Measurements from ENCODE around the gene CTSA.
"Not testable (repeated sequence)": the region's sequence is repeated elsewhere in the genome, so short reads cannot be mapped to it uniquely, and the experiment has no call there.

The CTSA gene

GRCh38 chr20:45867136-45867818 is 23.9 kb upstream of the CTSA start:
- DNase-seq, result no peak

- DNase-seq, result no peak
Measured at GRCh38 chr20:45867819-45868176, 23.3 kb upstream of the CTSA start.

- no peak for DNase-seq
Measured at GRCh38 chr20:45872626-45873025, 18.5 kb upstream of the CTSA start.

DNA sequence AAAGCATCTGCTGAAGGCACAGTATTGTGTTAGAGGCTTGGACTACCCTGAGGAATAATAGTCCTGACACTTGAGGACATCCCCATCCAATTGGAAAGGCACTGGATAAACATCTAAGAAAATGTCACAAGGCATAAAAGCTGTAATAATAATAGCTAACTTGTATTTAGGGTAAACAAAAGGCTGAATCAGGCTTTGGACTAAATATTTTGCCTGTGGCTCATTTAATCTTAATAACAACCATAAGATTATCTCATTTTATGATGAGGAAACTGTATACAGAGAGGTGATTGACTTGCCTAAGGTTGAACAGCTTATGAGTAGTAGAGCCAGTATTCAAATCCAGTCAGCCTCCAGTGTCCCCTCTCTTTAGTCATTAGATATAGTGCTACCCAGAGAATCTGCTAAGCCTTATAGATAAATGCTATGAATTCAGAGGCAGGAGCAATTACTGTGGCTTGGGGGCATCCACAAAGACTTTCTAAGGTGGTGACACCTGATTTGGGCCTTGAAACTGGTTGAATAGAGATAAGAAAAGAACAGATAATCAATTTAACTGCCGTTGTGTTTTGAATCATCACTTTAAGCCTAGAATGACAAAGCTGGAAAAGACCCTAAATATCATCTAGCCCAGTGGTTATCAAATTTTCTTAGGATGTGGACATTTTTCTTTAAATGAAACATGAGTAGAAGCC is 17.6 kb upstream of the CTSA start:
- no peak for DNase-seq

GRCh38 chr20:45874104-45874481 is 17.0 kb upstream of the CTSA start:
- not testable (repeated sequence) for DNase-seq

DNA sequence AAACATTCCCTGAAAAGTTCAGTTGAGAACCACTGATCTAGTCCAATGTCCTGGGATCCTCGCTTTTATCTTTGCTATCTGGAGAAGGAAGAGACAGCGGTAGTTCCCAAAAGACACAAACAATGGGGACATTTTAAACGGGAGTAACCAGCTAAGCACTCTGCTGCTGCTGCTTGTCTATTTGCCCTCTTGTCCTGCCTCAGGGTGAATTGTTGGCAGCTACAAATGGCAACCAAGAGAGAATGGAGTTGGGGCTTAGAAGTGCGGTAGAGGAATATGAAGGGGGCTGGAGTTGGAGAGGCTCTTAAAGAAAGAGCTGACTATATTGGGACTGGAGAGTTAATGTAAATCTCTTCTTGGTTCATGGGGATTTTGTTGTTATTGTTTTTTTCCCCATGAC is 16.6 kb upstream of the CTSA start:
- no peak for DNase-seq

DNA sequence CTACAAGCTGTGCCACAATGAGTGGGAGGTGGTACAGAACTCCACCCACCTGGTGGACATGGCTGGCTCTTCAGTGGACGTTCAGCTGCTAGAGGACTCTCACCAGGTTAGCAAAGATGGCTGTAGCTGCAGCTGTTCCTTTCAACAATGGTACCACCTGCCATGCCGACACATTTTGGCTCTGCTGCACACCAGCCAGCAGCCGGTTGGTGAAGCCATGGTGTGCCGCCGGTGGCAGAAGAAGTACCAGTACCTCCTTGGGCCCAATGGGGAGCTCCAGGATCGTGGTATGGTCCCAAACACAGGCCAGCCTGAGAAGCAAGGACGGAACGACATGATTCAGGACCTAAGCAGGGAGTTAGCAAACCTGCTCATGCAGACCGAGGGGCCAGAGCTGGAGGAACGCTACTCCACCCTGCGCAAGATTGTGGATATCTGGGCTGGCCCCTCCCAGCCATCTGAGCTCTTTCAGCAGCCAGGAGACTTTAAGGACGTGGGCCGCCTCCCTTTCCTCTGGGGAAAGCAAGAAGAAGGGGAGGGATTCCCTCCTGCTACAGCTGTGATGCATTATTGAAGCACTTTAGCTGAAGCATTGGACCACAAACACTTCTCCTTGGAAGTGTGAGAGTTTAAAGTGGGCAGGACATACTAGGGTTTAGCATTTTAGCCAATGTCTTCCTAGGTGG is 12.9 kb upstream of the CTSA start:
- no peak for DNase-seq

- DNase-seq, result peak; percentile 96
Measured at GRCh38 chr20:45880988-45881788, 9.9 kb upstream of the CTSA start, which contains the start of gene ZSWIM1. ZSWIM1 (plus strand) TSS chr20:45881227; CDS start chr20:45882593, 1,366 bp downstream.

DNA sequence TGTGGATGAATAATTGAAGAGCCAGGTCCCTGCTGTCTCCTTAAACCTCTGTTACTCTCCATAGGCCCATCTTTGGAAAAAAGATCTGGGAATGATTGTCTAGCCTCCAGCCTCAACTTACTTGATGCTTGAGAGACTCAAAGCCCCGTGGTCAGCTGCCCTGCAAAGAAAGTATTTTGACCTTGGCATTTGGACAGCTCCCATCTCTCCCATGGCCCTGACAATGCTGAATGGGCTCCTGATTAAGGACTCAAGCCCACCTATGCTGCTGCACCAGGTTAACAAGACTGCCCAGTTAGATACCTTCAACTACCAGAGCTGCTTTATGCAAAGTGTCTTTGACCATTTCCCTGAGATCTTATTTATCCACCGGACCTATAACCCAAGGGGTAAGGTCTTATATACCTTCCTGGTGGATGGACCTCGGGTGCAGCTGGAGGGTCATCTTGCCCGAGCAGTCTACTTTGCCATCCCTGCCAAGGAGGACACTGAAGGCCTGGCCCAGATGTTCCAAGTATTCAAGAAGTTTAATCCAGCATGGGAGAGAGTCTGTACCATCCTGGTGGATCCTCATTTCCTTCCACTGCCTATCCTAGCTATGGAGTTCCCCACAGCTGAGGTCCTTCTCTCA is 8.6 kb upstream of the CTSA start:
- DNase-seq, result no peak

DNA sequence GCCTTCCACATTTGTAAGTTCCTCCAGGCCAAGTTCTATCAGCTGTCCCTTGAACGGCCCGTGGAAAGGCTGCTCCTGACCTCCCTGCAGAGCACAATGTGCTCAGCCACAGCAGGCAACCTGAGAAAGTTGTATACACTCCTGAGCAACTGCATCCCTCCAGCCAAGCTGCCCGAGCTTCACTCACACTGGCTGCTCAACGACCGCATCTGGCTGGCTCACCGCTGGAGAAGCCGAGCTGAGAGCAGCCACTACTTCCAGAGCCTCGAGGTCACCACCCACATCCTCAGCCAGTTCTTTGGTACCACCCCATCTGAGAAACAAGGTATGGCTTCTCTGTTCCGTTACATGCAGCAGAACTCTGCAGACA is 8.1 kb upstream of the CTSA start:
- no peak for DNase-seq

DNA sequence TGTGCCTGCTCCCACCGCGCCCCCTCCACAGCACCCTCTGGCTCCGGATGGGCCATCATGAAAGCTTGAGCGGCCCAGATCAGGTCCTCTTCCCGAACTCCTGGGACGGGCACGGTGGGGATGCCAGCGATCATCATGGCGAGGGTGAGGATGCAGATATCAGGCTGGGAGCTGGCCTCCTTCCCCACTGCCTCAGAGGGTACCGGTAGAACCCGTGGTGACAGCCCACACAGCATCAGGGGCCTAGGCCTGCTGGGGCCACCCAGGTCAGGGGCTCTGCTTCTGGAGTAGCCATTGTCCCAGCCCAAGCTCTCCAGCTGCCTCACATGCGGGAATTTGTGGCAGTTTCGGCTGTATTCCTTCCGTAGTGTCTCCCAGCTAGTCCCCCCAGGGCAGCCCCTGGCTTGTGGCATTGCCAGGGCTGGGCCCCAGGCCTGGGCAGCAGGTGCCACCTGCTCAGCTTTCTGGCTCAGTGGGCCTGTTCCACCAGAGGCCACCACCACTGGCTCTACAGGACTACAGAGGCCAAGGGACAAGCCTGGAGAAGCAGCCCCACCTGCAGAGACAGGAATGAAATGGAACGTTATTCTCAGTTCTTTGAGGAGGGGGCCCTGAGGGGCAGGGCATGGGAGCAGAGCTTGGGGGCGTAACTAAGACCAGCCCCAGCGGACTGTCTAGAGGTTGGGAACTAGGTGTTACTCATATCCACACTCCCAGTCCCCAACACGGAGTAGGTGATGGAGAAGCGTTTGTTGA is 4.4 kb upstream of the CTSA start:
- no peak for DNase-seq

DNA sequence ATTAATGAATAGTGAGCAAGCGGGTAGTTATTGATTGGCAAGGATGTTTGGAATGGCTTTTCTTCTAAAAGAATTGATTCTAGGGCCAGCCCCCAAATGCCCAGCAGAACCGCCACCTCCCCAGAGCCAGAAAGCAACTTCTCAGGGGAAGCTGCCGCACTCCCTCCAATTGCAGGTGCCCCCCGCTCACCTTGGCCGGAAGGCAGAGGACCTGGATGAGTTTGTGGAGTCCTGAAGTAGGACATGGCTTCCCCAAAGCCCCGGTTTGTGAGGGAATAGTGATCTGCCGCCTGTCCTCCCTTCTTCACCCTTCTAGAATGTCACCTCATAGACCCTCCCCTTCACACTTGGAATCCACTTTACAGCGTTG is 3.8 kb upstream of the CTSA start, which contains the start of gene SPATA25:
Gene SPATA25, minus strand, starts transcription at position 277 of the 370 bp plus-strand sequence. Its CDS starts 32 bp downstream, at position 245.
- no peak for DNase-seq

DNA sequence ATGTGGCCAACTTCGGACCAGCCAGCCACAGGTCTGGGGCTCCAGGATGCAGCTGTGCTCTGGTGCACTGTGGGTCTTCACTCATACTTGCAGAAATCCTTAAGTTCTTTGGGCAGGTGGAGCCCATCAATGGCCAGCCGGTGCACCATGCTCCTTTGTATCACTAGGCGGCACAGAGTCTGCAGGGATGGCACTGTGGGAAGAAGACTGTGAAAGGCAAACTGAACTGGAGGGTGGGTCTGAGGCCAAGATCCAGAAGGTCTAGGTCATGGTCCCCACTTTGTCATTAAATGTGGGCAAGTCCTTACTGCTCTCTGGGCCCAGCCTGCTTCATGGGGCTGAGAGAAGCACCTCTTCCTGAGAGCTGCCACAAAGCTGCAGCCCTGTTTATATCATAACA is 2.5 kb upstream of the CTSA start:
- no peak for DNase-seq

- DNase-seq, result no peak
Measured at GRCh38 chr20:45890077-45890984, 804 bp upstream of the CTSA start.

DNA sequence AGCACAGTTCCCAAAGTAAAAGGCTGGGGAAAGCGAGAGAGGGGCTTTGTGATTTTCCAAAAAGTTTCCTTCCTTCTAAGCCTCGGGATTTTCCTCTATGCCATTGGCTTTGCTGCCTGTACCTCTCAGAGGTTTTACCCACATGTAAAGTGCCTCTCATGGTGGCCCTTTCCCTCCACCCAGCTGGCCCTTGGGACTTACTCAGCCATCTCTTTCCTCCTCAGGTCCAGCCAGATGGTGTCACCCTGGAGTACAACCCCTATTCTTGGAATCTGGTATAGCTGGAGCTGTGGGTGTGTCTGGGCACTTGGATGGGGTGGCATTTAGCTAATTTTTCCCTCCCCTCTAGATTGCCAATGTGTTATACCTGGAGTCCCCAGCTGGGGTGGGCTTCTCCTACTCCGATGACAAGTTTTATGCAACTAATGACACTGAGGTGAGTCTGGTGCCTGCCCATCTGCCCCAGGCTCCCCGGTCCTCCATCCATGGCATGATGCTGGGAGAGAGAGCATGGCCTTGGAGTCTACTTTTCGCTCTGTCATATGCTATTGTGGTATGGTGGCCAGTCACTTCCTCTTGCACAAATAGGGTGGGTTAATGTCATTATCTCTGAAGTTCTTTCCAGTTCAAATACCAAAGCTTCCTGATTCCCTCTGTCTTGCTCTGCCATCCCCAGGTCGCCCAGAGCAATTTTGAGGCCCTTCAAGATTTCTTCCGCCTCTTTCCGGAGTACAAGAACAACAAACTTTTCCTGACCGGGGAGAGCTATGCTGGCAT is 1.1 kb downstream of the CTSA start:
- no peak for DNase-seq

DNA sequence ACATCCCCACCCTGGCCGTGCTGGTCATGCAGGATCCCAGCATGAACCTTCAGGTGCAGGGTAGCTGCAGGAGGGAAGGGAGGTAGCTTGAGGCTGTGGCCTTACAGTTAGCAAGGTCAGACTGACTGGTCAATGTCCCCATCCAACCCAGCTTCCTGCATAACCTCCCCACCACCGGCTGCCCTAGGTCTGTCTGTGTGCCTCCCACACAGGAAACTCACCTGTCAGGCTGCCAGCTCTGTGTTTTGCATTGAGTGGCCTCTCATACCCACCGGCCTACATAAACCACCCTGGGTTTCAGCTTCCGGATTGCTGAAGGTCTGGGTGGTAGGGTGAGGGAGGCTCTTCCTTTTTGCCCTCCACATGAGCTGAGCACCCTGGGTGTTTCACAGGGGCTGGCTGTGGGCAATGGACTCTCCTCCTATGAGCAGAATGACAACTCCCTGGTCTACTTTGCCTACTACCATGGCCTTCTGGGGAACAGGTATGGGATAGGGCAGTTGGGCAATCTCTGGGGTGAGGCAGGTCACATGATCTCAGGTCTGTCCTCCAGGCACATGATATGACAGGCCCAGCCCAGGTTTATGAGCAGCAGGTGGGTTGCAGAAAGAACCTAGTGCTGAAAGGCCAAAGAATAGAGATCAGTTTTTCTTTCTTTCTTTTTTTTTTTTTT is 1.8 kb downstream of the CTSA start:
- no peak for DNase-seq

DNA sequence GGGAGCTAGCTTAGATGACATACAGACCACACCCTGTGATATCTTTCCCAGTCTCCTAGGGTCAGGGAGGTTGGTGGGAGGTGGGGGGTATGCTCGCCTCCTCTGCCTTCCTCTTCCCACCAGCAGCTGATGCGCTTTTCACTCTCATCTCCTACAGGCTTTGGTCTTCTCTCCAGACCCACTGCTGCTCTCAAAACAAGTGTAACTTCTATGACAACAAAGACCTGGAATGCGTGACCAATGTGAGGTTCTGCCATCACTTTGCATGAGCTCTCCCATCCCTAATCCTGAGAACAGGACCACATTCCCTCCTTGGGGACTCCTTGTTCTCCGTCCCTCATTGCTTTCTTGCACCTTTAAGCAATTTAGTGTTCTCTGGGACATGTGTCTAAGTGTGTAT is 2.7 kb downstream of the CTSA start:
- no peak for DNase-seq

DNA sequence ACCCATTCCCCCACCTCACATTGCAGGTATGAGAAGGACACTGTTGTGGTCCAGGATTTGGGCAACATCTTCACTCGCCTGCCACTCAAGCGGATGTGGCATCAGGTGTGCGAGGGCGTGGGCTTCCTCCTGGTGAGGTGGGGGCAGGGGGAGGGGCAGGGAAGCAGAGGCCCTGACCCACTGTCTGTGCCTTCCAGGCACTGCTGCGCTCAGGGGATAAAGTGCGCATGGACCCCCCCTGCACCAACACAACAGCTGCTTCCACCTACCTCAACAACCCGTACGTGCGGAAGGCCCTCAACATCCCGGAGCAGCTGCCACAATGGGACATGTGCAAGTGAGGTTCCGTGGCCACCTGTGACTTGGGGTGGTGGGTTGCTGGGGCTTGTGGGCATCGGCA is 3.7 kb downstream of the CTSA start:
- DNase-seq, result no peak

DNA sequence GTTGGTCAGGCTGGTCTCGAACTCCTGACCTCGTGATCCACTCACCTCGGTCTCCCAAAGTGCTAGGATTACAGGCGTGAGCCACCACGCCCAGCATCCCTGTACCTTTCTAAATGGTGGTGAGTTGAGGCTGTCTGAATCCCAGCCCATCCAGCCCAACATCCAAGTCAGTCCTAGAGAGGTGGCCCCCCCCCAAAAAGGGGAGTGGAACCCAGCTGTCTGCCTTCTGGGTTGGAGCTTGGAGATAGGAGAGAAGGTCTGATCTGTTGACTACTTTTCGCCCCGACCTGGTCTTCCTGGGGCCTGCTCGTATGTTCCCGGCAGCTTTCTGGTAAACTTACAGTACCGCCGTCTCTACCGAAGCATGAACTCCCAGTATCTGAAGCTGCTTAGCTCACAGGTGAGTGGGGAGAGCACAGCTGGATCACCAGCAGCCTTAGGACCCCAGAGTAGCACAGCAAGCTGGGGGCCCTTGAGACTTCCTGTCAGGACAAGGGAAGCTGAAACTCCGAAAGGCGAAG is 5.6 kb downstream of the CTSA start:
- DNase-seq, result no peak
